Frontal cortex (tissue), 4 donors: ENCODE measurements around the gene SLC16A6. TPM values are rescaled to one million over a fixed set of nuclear protein-coding genes. Genes with fewer than 3 reads are reported as not detected.
"Not testable (repeated sequence)": the region's sequence is repeated elsewhere in the genome, so short reads cannot be mapped to it uniquely, and the experiment has no call there.

ENCODE experiments used
- DNase-seq, 2 donors: peaks; one replicate each; pipeline ENCODE4 v3.0.0; 2012; ENCODE audit warnings: low spot score in 2 of 2
- FAIRE-seq: peaks from 2 replicates; lab custom pipeline; 2012; peaks lifted over from hg19 to GRCh38; lab: Jason Lieb, UNC
- total RNA-seq: library from RNA; depleted of rRNA; stranded (reverse); fragments of >200 nt; gene quantifications from one replicate; pipeline ENCODE4 v1.2.3, GENCODE V29; 2014
- donor health status: control.
- donor health status: control.
- donor health status: control.

SLC16A6 gene
- total RNA-seq, 1 donor from 2014 or later: 1.2 TPM

GRCh38 chr17:68315930-68316329, 25.0 kb upstream of the SLC16A6 start:
- FAIRE-seq: no peak
- DNase-seq: no peak

GRCh38 chr17:68314916-68315535, 24.1 kb upstream of the SLC16A6 start:
- DNase-seq (no peak), FAIRE-seq (no peak)

- FAIRE-seq (no peak), DNase-seq (no peak)
Measured at GRCh38 chr17:68310152-68310551, 19.2 kb upstream of the SLC16A6 start.

GRCh38 chr17:68309066-68309670, 18.2 kb upstream of the SLC16A6 start:
- DNase-seq, FAIRE-seq: not testable (repeated sequence)

GRCh38 chr17:68308486-68308885, 17.6 kb upstream of the SLC16A6 start:
- not testable (repeated sequence) for FAIRE-seq, DNase-seq

GRCh38 chr17:68307443-68307842, 16.5 kb upstream of the SLC16A6 start:
- DNase-seq: no peak
- FAIRE-seq: no peak

GRCh38 chr17:68306819-68307218, 15.9 kb upstream of the SLC16A6 start:
- no peak for FAIRE-seq

GRCh38 chr17:68305142-68305541, 14.2 kb upstream of the SLC16A6 start:
- FAIRE-seq (no peak), DNase-seq (no peak)

More at GRCh38 chr17:68306819-68307218, 15.9 kb upstream of the SLC16A6 start:
- DNase-seq: no peak

- DNase-seq (no peak), FAIRE-seq (no peak)
Measured at GRCh38 chr17:68304706-68305105, 13.8 kb upstream of the SLC16A6 start.

GRCh38 chr17:68302666-68303065, 11.7 kb upstream of the SLC16A6 start:
- DNase-seq: no peak
- FAIRE-seq: no peak

GRCh38 chr17:68302066-68302564, 11.2 kb upstream of the SLC16A6 start:
- DNase-seq (no peak), FAIRE-seq (no peak)

- DNase-seq: no peak
- FAIRE-seq: no peak
Measured at GRCh38 chr17:68301438-68301959, 10.6 kb upstream of the SLC16A6 start.

GRCh38 chr17:68299817-68300216, 8.9 kb upstream of the SLC16A6 start:
- FAIRE-seq (no peak), DNase-seq (no peak)

GRCh38 chr17:68298601-68299000, 7.7 kb upstream of the SLC16A6 start:
- no peak for FAIRE-seq

GRCh38 chr17:68297195-68297594, 6.3 kb upstream of the SLC16A6 start:
- DNase-seq (no peak), FAIRE-seq (no peak)

More at GRCh38 chr17:68298601-68299000, 7.7 kb upstream of the SLC16A6 start:
- no peak for DNase-seq

GRCh38 chr17:68296217-68297191, 5.6 kb upstream of the SLC16A6 start:
- FAIRE-seq (no peak), DNase-seq (no peak)

GRCh38 chr17:68295086-68295485, 4.2 kb upstream of the SLC16A6 start:
- no peak for DNase-seq
- FAIRE-seq: no peak

- no peak for DNase-seq
- no peak for FAIRE-seq
Measured at GRCh38 chr17:68294617-68295016, 3.7 kb upstream of the SLC16A6 start.

GRCh38 chr17:68294196-68294555, 3.2 kb upstream of the SLC16A6 start:
- DNase-seq (no peak), FAIRE-seq (no peak)

- FAIRE-seq: no peak
Measured at GRCh38 chr17:68293490-68294195, 2.7 kb upstream of the SLC16A6 start.

More at GRCh38 chr17:68293490-68294195, 2.7 kb upstream of the SLC16A6 start:
- no peak for DNase-seq
